Endothelial cell of umbilical vein (primary cell): ENCODE data around the gene S100Z. TPM values are rescaled to one million over a fixed set of nuclear protein-coding genes. Genes with fewer than 3 reads are reported as not detected.
A peak's percentile ranks its signal among the peaks of the same experiment; 100 is the strongest.

Source experiments
- BruUV-seq: library from RNA; stranded (reverse); fragments of 400-500 nt; replicated peaks from 2 replicates; lab custom pipeline; 2021; lab: Mats Ljungman, UMichigan
- CTCF ChIA-PET: fragments of 300-600, 350-600 bp; sonication (Branson Sonifier 250); formaldehyde crosslinking; loops from one replicate; lab custom pipeline; 2021; ENCODE audit warnings: antibody characterized with exemption, inconsistent platforms; lab: Charles Lee
- POLR2A ChIA-PET: fragments of 300-600, 350-600 bp; sonication (Branson Sonifier 250); formaldehyde crosslinking; loops from one replicate; lab custom pipeline; 2021; ENCODE audit warnings: antibody characterized with exemption, inconsistent platforms; lab: Charles Lee
- DNase-seq: peaks from one replicate; pipeline ENCODE4 v3.0.0-alpha.2; 2011; ENCODE audit warnings: low read depth, low spot score
- FAIRE-seq: peaks from 2 replicates; lab custom pipeline; 2011; peaks lifted over from hg19 to GRCh38; lab: Jason Lieb, UNC
- H2AFZ ChIP-seq: 2 replicates; pipeline ENCODE4 v1.6.0; 2012; ENCODE audit warnings: low read depth, low read length, control low read depth, inconsistent platforms
- H3K27ac ChIP-seq: 2 replicates; pipeline ENCODE4 v1.5.1; 2011; ENCODE audit warnings: low read depth, mild to moderate bottlenecking, control low read depth, low read length, moderate library complexity; ENCODE audit not compliant: insufficient read depth
- H3K27me3 ChIP-seq, 2 experiments: 2 replicates each; pipeline versions ENCODE4 v1.6.0 to v1.6.1; 2011; ENCODE audit warnings: low read length in 2 of 2, mixed read lengths in 1 of 2; ENCODE audit not compliant: control insufficient read depth in 2 of 2, insufficient read depth in 2 of 2
- H3K36me3 ChIP-seq, 2 experiments: 2 replicates in 1 of 2; 3 replicates in 1 of 2; pipeline ENCODE4 v1.5.1; 2011; ENCODE audit warnings: low read length in 2 of 2, mild to moderate bottlenecking in 1 of 2, moderate library complexity in 1 of 2; ENCODE audit not compliant: control insufficient read depth in 2 of 2, insufficient read depth in 2 of 2; ENCODE audit errors: extremely low read depth in 1 of 2
- H3K4me1 ChIP-seq: 3 replicates; pipeline ENCODE4 v1.5.1; 2011; ENCODE audit warnings: mild to moderate bottlenecking, low read length; ENCODE audit not compliant: control insufficient read depth, insufficient read depth; ENCODE audit errors: extremely low read depth
- H3K4me2 ChIP-seq: 2 replicates; pipeline ENCODE4 v1.6.1; 2011; ENCODE audit warnings: low read length, control low read depth, mixed read lengths; ENCODE audit not compliant: insufficient read depth
- H3K4me3 ChIP-seq, 3 experiments: fragments of 200-600 bp in 1 of 3; sonication (generic), shearing (Covaris generic) in 1 of 3; replicated peaks in 1 of 3; 2 replicates each; pipeline ENCODE4 v1.5.1; 2011 to 2016; ENCODE audit warnings: control low read depth in 3 of 3, low read length in 3 of 3, mild to moderate bottlenecking in 2 of 3, inconsistent platforms in 1 of 3, low read depth in 1 of 3, moderate library complexity in 1 of 3; ENCODE audit not compliant: insufficient read depth in 1 of 3
- H3K79me2 ChIP-seq: 2 replicates; pipeline ENCODE4 v1.6.0; 2012; ENCODE audit warnings: low read length, inconsistent platforms; ENCODE audit not compliant: control insufficient read depth, insufficient read depth
- H3K9ac ChIP-seq: replicated peaks from 2 replicates; pipeline ENCODE3; 2011; ENCODE audit warnings: low read length, control low read depth; ENCODE audit not compliant: insufficient read depth; ENCODE audit errors: extremely low read depth
- H3K9me1 ChIP-seq: replicated peaks from 3 replicates; pipeline ENCODE4 v1.6.0; 2011; ENCODE audit warnings: mild to moderate bottlenecking, low read length; ENCODE audit not compliant: control insufficient read depth, insufficient read depth; ENCODE audit errors: extremely low read depth
- H3K9me3 ChIP-seq: replicated peaks from 2 replicates; pipeline ENCODE4 v1.5.1; 2012; ENCODE audit warnings: low read length, inconsistent platforms; ENCODE audit not compliant: control insufficient read depth, insufficient read depth
- H4K20me1 ChIP-seq: replicated peaks from 2 replicates; pipeline ENCODE3; 2011; ENCODE audit warnings: mild to moderate bottlenecking, low read length; ENCODE audit not compliant: control insufficient read depth, insufficient read depth; ENCODE audit errors: extremely low read depth
- CTCF ChIP-seq, 2 donors: IDR thresholded peaks; 1 replicate in 1 of 2; 2 replicates in 1 of 2; pipeline ENCODE4 v1.5.1; 2011; ENCODE audit warnings: low read length in 2 of 2, mild to moderate bottlenecking in 2 of 2, moderate library complexity in 2 of 2, control low read depth in 1 of 2, inconsistent platforms in 1 of 2, low read depth in 1 of 2; ENCODE audit not compliant: insufficient read depth in 1 of 2; ENCODE audit errors: extremely low read depth in 1 of 2
- EZH2 ChIP-seq: IDR thresholded peaks from 2 replicates; pipeline ENCODE4 v1.6.1; 2012; ENCODE audit warnings: borderline replicate concordance, low read depth, mild to moderate bottlenecking, moderate library complexity, low read length, inconsistent platforms; ENCODE audit not compliant: severe bottlenecking
- FOS ChIP-seq: IDR thresholded peaks from 2 replicates; pipeline ENCODE4 v1.6.1; 2011; ENCODE audit warnings: mild to moderate bottlenecking, low read length, moderate library complexity, borderline replicate concordance; ENCODE audit not compliant: insufficient read depth
- GATA2 ChIP-seq: IDR thresholded peaks from 2 replicates; pipeline ENCODE4 v1.7.0; 2011; ENCODE audit warnings: low read depth, mild to moderate bottlenecking, moderate library complexity, mixed read lengths, low read length; ENCODE audit not compliant: insufficient read length, insufficient read depth
- JUN ChIP-seq: IDR thresholded peaks from 2 replicates; pipeline ENCODE4 v1.6.1; 2011; ENCODE audit warnings: borderline replicate concordance, low read depth; ENCODE audit not compliant: insufficient read length, insufficient read depth
- MYC ChIP-seq: IDR thresholded peaks from one replicate; pipeline ENCODE4 v1.6.1; 2011; ENCODE audit warnings: mild to moderate bottlenecking, low read depth, low read length
- POLR2A ChIP-seq: IDR thresholded peaks from 2 replicates; pipeline ENCODE4 v1.6.1; 2012; ENCODE audit warnings: low read depth, mild to moderate bottlenecking, control low read depth, low read length
- POLR2AphosphoS5 ChIP-seq: IDR thresholded peaks from 2 replicates; pipeline ENCODE4 v1.6.1; 2012; ENCODE audit warnings: low read depth, mild to moderate bottlenecking, control low read depth, low read length, moderate library complexity; ENCODE audit not compliant: insufficient read depth
- dilution Hi-C: fragments of 300-500 bp; cut with MboI; formaldehyde crosslinking; loops from one replicate; pipeline ENCODE4 v1.15.0; 2019; ENCODE audit warnings: low sequenced_read_pairs; ENCODE audit not compliant: extremely low pct_ligation_motif_present
- intact Hi-C: fragments of 100-400 bp; cut with micrococcal nuclease; formaldehyde crosslinking; loops from one replicate; pipeline ENCODE4 v1.10.0; 2022
- polyA plus RNA-seq, 4 experiments: library from polyadenylated mRNA; depleted of rRNA in 3 of 4; stranded (reverse) in 3 of 4; unstranded in 1 of 4; fragments of >200 nt; gene quantifications; 2 replicates each; pipeline versions ENCODE4 v1.2.1 to v1.2.3, GENCODE V29; 2011 to 2012; ENCODE audit warnings: missing spikeins in 1 of 4
- total RNA-seq: library from RNA; stranded (reverse); gene quantifications from 2 replicates; pipeline ENCODE4 v1.2.3, GENCODE V29; 2021
- TF ChIP-seq, protein P1 (sequence below): IDR thresholded peaks from 2 replicates; pipeline ENCODE4 v1.6.1; 2011; ENCODE audit not compliant: insufficient read depth, insufficient read length

S100Z gene
- total and polyA plus RNA-seq, 2 donors (not counting 3 experiments of a cell fraction or from before 2014, with no cell fraction given): not detected

- dilution Hi-C loops: loop anchor here (25.0 kb wide), 1 partner anchor 114 kb away; no protein-coding TSS in a partner anchor
Measured at GRCh38 chr5:76801159-76801802, 48.5 kb upstream of the S100Z start.

DNA sequence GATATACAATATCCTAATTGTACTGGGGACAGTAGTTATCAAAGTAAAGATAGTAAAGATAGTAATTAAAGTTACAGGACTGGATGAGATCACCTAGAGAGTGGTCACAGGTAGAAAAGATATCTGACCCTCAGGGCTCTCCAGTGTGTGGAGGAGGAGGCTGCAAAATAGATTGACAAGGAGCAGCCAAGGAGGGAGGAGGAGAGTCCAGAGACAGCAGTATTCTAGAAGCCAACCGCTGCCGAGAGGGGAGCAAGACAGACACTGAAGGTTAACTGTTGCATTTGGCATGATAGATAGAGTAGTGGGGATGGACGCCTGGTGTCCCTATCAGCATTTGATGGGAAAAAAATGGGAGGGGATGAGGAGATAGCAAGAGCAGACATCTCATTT lies 48.0 kb upstream of the S100Z start:
- intact Hi-C loops: no loop called here
- H4K20me1 ChIP-seq: no peaks in the 10 kb centered on the region
- no peak overlapping the region for H3K4me3 ChIP-seq
- TF ChIP-seq GATA2 (no peak), POLR2A (no peak), FOS (no peak), JUN (no peak), MYC (no peak), EZH2 (no peak), POLR2AphosphoS5 (no peak), CTCF (IDR thresholded peaks at IDR 0.05; ENCODE audit: extremely low read depth in 1 of 2, insufficient read depth in 1 of 2, low read depth in 1 of 2, low read length in 2 of 2) (no peak)
- TF ChIP-seq, protein P1, sequence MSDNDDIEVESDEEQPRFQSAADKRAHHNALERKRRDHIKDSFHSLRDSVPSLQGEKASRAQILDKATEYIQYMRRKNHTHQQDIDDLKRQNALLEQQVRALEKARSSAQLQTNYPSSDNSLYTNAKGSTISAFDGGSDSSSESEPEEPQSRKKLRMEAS: no peak
- no peak overlapping the region for H3K9ac ChIP-seq
- ChIA-PET POLR2A (no interaction called here), CTCF (no interaction called here)
- H3K79me2 ChIP-seq: no peaks in the 10 kb centered on the region
- peaks cover 25% of the 10 kb centered on the region for H3K4me1 ChIP-seq
- DNase-seq (no peak), FAIRE-seq (no peak)
- no peaks in the 10 kb centered on the region for H3K36me3 ChIP-seq
- BruUV-seq: no TSS peak
- H3K9me3 ChIP-seq: no peaks in the 10 kb centered on the region
- H3K27me3 ChIP-seq: no peaks in the 10 kb centered on the region
- no peak overlapping the region for H3K27ac ChIP-seq
- H3K9me1 ChIP-seq: no peaks in the 10 kb centered on the region
- H2AFZ ChIP-seq: no peak overlapping the region
- H3K4me2 ChIP-seq: peak overlapping the region; percentile 23
- dilution Hi-C loops: loop anchor here (25.0 kb wide), 1 partner anchor 114 kb away; no protein-coding TSS in a partner anchor

More at GRCh38 chr5:76801159-76801802, 48.5 kb upstream of the S100Z start:
- H3K79me2 ChIP-seq: no peaks in the 10 kb centered on the region
- no peak overlapping the region for H3K4me3 ChIP-seq
- no peaks in the 10 kb centered on the region for H4K20me1 ChIP-seq
- no peaks in the 10 kb centered on the region for H3K36me3 ChIP-seq
- DNase-seq (peak; percentile 30), FAIRE-seq (peak; percentile 42)
- H2AFZ ChIP-seq: peak overlapping the region; percentile 1
- H3K9me3 ChIP-seq: no peaks in the 10 kb centered on the region
- H3K9me1 ChIP-seq: no peaks in the 10 kb centered on the region
- peak overlapping the region; percentile 23 for H3K4me2 ChIP-seq
- ChIA-PET POLR2A (no interaction called here), CTCF (no interaction called here)
- H3K9ac ChIP-seq: no peak overlapping the region
- TF ChIP-seq EZH2 (no peak), POLR2AphosphoS5 (no peak), POLR2A (no peak), FOS (peak; percentile 49), GATA2 (peak; percentile 77)
- no peak overlapping the region for H3K27ac ChIP-seq
- no peaks in the 10 kb centered on the region for H3K27me3 ChIP-seq
- intact Hi-C loops: no loop called here
- peaks cover 22% of the 10 kb centered on the region for H3K4me1 ChIP-seq
- BruUV-seq: no TSS peak
